Measurements from ENCODE around the gene SF3A1.
"Not testable (repeated sequence)": the region's sequence is repeated elsewhere in the genome, so short reads cannot be mapped to it uniquely, and the experiment has no call there.

Gene SF3A1

GRCh38 chr22:30347255-30347892, 9.3 kb downstream of the SF3A1 start:
- no peak for FAIRE-seq

- no peak for FAIRE-seq
These were observed 12.1 kb downstream of the SF3A1 start for GRCh38 chr22:30344447-30345200.

- FAIRE-seq, result no peak
These were observed 15.6 kb downstream of the SF3A1 start for GRCh38 chr22:30340911-30341685.

- FAIRE-seq, result no peak
These were observed 17.9 kb downstream of the SF3A1 start for GRCh38 chr22:30338802-30339201.

- FAIRE-seq, result not testable (repeated sequence)
These were observed 18.4 kb downstream of the SF3A1 start for GRCh38 chr22:30338341-30338740.

GRCh38 chr22:30337461-30337778, 19.3 kb downstream of the SF3A1 start:
- FAIRE-seq, result no peak

- no peak for FAIRE-seq
These were observed 19.8 kb downstream of the SF3A1 start for GRCh38 chr22:30336752-30337460.

- no peak for FAIRE-seq
These were observed 21.5 kb downstream of the SF3A1 start for GRCh38 chr22:30335236-30335635.

GRCh38 chr22:30334646-30335045, 22.0 kb downstream of the SF3A1 start:
- FAIRE-seq, result no peak

- no peak for FAIRE-seq
These were observed 23.0 kb downstream of the SF3A1 start for GRCh38 chr22:30333707-30334087.

- no peak for FAIRE-seq
These were observed 23.5 kb downstream of the SF3A1 start for GRCh38 chr22:30332994-30333706.

GRCh38 chr22:30332551-30332950, 24.1 kb downstream of the SF3A1 start:
- FAIRE-seq, result no peak

GRCh38 chr22:30328466-30329049, 28.1 kb downstream of the SF3A1 start:
- FAIRE-seq, result no peak

- peak; percentile 57 for FAIRE-seq
These were observed 28.8 kb downstream of the SF3A1 start for GRCh38 chr22:30327864-30328345.

GRCh38 chr22:30326706-30327362, 29.9 kb downstream of the SF3A1 start, which contains the start of gene TBC1D10A:
TSS of gene TBC1D10A (minus strand) at chr22:30326941. CDS start at chr22:30326881, 60 bp downstream.
- no peak for FAIRE-seq

- FAIRE-seq, result no peak
These were observed 30.4 kb downstream of the SF3A1 start for GRCh38 chr22:30326255-30326705.

- no peak for FAIRE-seq
These were observed 30.9 kb downstream of the SF3A1 start for GRCh38 chr22:30325724-30326254.

- no peak for FAIRE-seq
These were observed 31.5 kb downstream of the SF3A1 start for GRCh38 chr22:30325065-30325720.

- FAIRE-seq, result no peak
These were observed 32.5 kb downstream of the SF3A1 start for GRCh38 chr22:30324014-30324730.

GRCh38 chr22:30323246-30323645, 33.4 kb downstream of the SF3A1 start:
- FAIRE-seq, result no peak
